IMR-90 (cell line): Measurements from ENCODE around the gene L3HYPDH. TPM values are rescaled to one million over a fixed set of nuclear protein-coding genes. Genes with fewer than 3 reads are reported as not detected.

ENCODE experiments used
- ATAC-seq: fragments of 200-7000 bp; cut with Tn5 transposase; 2 replicates; pipeline ENCODE4 v1.9.1; 2020; ENCODE audit warnings: low read depth, mild to moderate bottlenecking, moderate library complexity
- BruUV-seq: library from RNA; stranded (reverse); fragments of 400-500 nt; replicated peaks from 2 replicates; lab custom pipeline; 2021; lab: Mats Ljungman, UMichigan
- CTCF ChIA-PET: fragments of 300-600 bp; formaldehyde crosslinking; extraction: SDS; loops from one replicate; lab custom pipeline; 2021; ENCODE audit warnings: antibody characterized with exemption; lab: Yijun Ruan, JAX
- POLR2A ChIA-PET: fragments of 300-600 bp; sonication (Branson Sonifier 250); formaldehyde crosslinking; loops from one replicate; lab custom pipeline; 2022; ENCODE audit warnings: antibody characterized with exemption; ENCODE audit not compliant: unreplicated experiment; lab: Charles Lee
- DNase-seq: peaks from one replicate; pipeline ENCODE4 v3.0.0; 2013
- H2AFZ ChIP-seq: replicated peaks from 2 replicates; pipeline ENCODE3; 2013; ENCODE audit warnings: low read length, mild to moderate bottlenecking; ENCODE audit not compliant: poor library complexity
- H2AK5ac ChIP-seq: 2 replicates; pipeline ENCODE4 v1.6.1; 2013; ENCODE audit warnings: low read depth, low read length, inconsistent platforms
- H2AK9ac ChIP-seq: replicated peaks from 2 replicates; pipeline ENCODE3; 2013; ENCODE audit warnings: mild to moderate bottlenecking, low read depth, low read length, moderate library complexity; ENCODE audit not compliant: poor library complexity
- H2BK120ac ChIP-seq: 2 replicates; pipeline ENCODE4 v1.6.1; 2013; ENCODE audit warnings: low read depth, low read length, inconsistent platforms
- H2BK15ac ChIP-seq: 3 replicates; pipeline ENCODE4 v1.6.1; 2013; ENCODE audit warnings: low read depth, low read length, inconsistent platforms
- H2BK20ac ChIP-seq: 2 replicates; pipeline ENCODE4 v1.6.1; 2013; ENCODE audit warnings: low read depth, mild to moderate bottlenecking, inconsistent platforms, low read length, moderate library complexity
- H2BK5ac ChIP-seq: 2 replicates; pipeline ENCODE4 v1.6.1; 2013; ENCODE audit warnings: mild to moderate bottlenecking, low read depth, low read length, inconsistent platforms; ENCODE audit not compliant: poor library complexity, severe bottlenecking
- H3K14ac ChIP-seq: replicated peaks from 2 replicates; pipeline ENCODE4 v1.6.1; 2013; ENCODE audit warnings: low read depth, low read length, inconsistent platforms
- H3K18ac ChIP-seq: 2 replicates; pipeline ENCODE4 v1.6.1; 2013; ENCODE audit warnings: low read depth, low read length, control low read depth
- H3K23ac ChIP-seq: 2 replicates; pipeline ENCODE4 v1.6.1; 2013; ENCODE audit warnings: low read depth, low read length, inconsistent platforms
- H3K27ac ChIP-seq: 2 replicates; pipeline ENCODE4 v1.5.1; 2013; ENCODE audit warnings: mild to moderate bottlenecking, control low read depth, low read length; ENCODE audit not compliant: insufficient read depth
- H3K27me3 ChIP-seq: 2 replicates; pipeline ENCODE4 v1.6.1; 2013; ENCODE audit warnings: low read length; ENCODE audit not compliant: control insufficient read depth, insufficient read depth
- H3K36me3 ChIP-seq: 2 replicates; pipeline ENCODE4 v1.6.1; 2013; ENCODE audit warnings: low read length, mixed read lengths; ENCODE audit not compliant: control insufficient read depth, insufficient read depth
- H3K4ac ChIP-seq: 2 replicates; pipeline ENCODE4 v1.6.1; 2013; ENCODE audit warnings: low read depth, low read length, inconsistent platforms
- H3K4me1 ChIP-seq: 2 replicates; pipeline ENCODE4 v1.6.1; 2013; ENCODE audit warnings: low read length, mixed read lengths; ENCODE audit not compliant: control insufficient read depth, insufficient read depth
- H3K4me2 ChIP-seq: 2 replicates; pipeline ENCODE4 v1.6.1; 2013; ENCODE audit warnings: low read depth, mild to moderate bottlenecking, control low read depth, low read length, moderate library complexity
- H3K4me3 ChIP-seq: 2 replicates; pipeline ENCODE4 v1.5.1; 2013; ENCODE audit warnings: low read depth, mild to moderate bottlenecking, control low read depth, low read length, moderate library complexity; ENCODE audit not compliant: insufficient read depth
- H3K56ac ChIP-seq: 2 replicates; pipeline ENCODE4 v1.6.1; 2013; ENCODE audit warnings: low read length, inconsistent platforms; ENCODE audit not compliant: insufficient read depth; ENCODE audit errors: extremely low read depth
- H3K79me1 ChIP-seq, 2 experiments: 2 replicates each; pipeline ENCODE4 v1.6.1; 2013; ENCODE audit warnings: low read length in 2 of 2, inconsistent platforms in 1 of 2, low read depth in 1 of 2
- H3K9ac ChIP-seq: 2 replicates; pipeline ENCODE4 v1.6.1; 2013; ENCODE audit warnings: low read depth, low read length, control low read depth
- H3K9me1 ChIP-seq: 2 replicates; pipeline ENCODE4 v1.6.1; 2013; ENCODE audit warnings: low read length, inconsistent platforms; ENCODE audit not compliant: insufficient read depth
- H3K9me3 ChIP-seq: 2 replicates; pipeline ENCODE4 v1.6.1; 2013; ENCODE audit warnings: low read length; ENCODE audit not compliant: control insufficient read depth, insufficient read depth
- H4K20me1 ChIP-seq: 2 replicates; pipeline ENCODE4 v1.6.1; 2013; ENCODE audit warnings: low read length, inconsistent platforms; ENCODE audit not compliant: insufficient read depth
- H4K5ac ChIP-seq: 2 replicates; pipeline ENCODE4 v1.6.1; 2013; ENCODE audit warnings: mild to moderate bottlenecking, low read depth, low read length, control low read depth
- H4K8ac ChIP-seq, 2 experiments: 2 replicates each; pipeline ENCODE4 v1.6.1; 2013; ENCODE audit warnings: low read depth in 2 of 2, low read length in 2 of 2, control low read depth in 1 of 2, inconsistent platforms in 1 of 2
- H4K91ac ChIP-seq: 2 replicates; pipeline ENCODE4 v1.6.1; 2013; ENCODE audit warnings: low read depth, low read length, inconsistent platforms; ENCODE audit not compliant: insufficient read depth
- BHLHE40 ChIP-seq: fragments of 150-350 bp; IDR thresholded peaks from 2 replicates; pipeline ENCODE4 v1.6.1; 2016; ENCODE audit warnings: mild to moderate bottlenecking, low read depth, low read length
- CEBPB ChIP-seq: IDR thresholded peaks from 2 replicates; pipeline ENCODE4 v1.6.1; 2012; ENCODE audit warnings: low read depth, low read length, improper control_type of control experiment
- CHD1 ChIP-seq: IDR thresholded peaks from 2 replicates; pipeline ENCODE4 v1.6.1; 2012; ENCODE audit warnings: low read depth, low read length, improper control_type of control experiment
- CTCF ChIP-seq: conservative IDR thresholded peaks from 2 replicates; pipeline ENCODE4 v1.5.1; 2012; ENCODE audit warnings: mild to moderate bottlenecking, low read depth, low read length, improper control_type of control experiment
- ELK1 ChIP-seq: fragments of 150-350 bp; IDR thresholded peaks from 2 replicates; pipeline ENCODE4 v1.6.1; 2016; ENCODE audit warnings: low read depth, mild to moderate bottlenecking, low read length, moderate library complexity, borderline replicate concordance
- FOS ChIP-seq: fragments of 150-350 bp; IDR thresholded peaks from 2 replicates; pipeline ENCODE4 v1.6.1; 2016; ENCODE audit warnings: low read depth, low read length
- MAFK ChIP-seq: IDR thresholded peaks from 2 replicates; pipeline ENCODE4 v1.6.1; 2012; ENCODE audit warnings: low read depth, low read length, improper control_type of control experiment
- MAZ ChIP-seq: IDR thresholded peaks from 2 replicates; pipeline ENCODE4 v1.6.1; 2012; ENCODE audit warnings: low read depth, mild to moderate bottlenecking, low read length, improper control_type of control experiment, moderate library complexity, borderline replicate concordance
- MXI1 ChIP-seq: IDR thresholded peaks from 2 replicates; pipeline ENCODE4 v1.6.1; 2012; ENCODE audit warnings: low read depth, mild to moderate bottlenecking, low read length, moderate library complexity, borderline replicate concordance
- NFE2L2 ChIP-seq: fragments of 150-350 bp; IDR thresholded peaks from 2 replicates; pipeline ENCODE4 v1.6.1; 2016; ENCODE audit warnings: low read depth, mild to moderate bottlenecking, low read length
- POLR2A ChIP-seq: IDR thresholded peaks from 2 replicates; pipeline ENCODE4 v1.6.1; 2012; ENCODE audit warnings: mild to moderate bottlenecking, low read depth, low read length
- RAD21 ChIP-seq: IDR thresholded peaks from 2 replicates; pipeline ENCODE4 v1.6.1; 2012; ENCODE audit warnings: low read length, improper control_type of control experiment
- RCOR1 ChIP-seq: IDR thresholded peaks from 2 replicates; pipeline ENCODE4 v1.6.1; 2012; ENCODE audit warnings: mild to moderate bottlenecking, low read length, improper control_type of control experiment; ENCODE audit not compliant: insufficient replicate concordance
- RFX5 ChIP-seq: IDR thresholded peaks from 2 replicates; pipeline ENCODE4 v1.8.0; 2012; ENCODE audit warnings: low read depth, mild to moderate bottlenecking, low read length, moderate library complexity
- SMC3 ChIP-seq: fragments of 150-350 bp; IDR thresholded peaks from 2 replicates; pipeline ENCODE4 v1.6.1; 2016; ENCODE audit warnings: low read depth, mild to moderate bottlenecking, antibody characterized with exemption, low read length, moderate library complexity
- USF2 ChIP-seq: fragments of 150-350 bp; IDR thresholded peaks from 2 replicates; pipeline ENCODE4 v1.6.1; 2017; ENCODE audit warnings: mild to moderate bottlenecking, antibody characterized with exemption, low read length, low read depth
- WGBS, 2 experiments: methylation state at CpG; one replicate each; pipeline versions ENCODE4 v1.1.5 to v1.1.7; 2013; ENCODE audit warnings: missing lambda C conversion rate in 2 of 2; ENCODE audit not compliant: insufficient read length in 1 of 2; ENCODE audit errors: extremely low coverage in 2 of 2; 5-methylcytosine and 5-hydroxymethylcytosine counted together
- dilution Hi-C: fragments of 300-500 bp; cut with HindIII; formaldehyde crosslinking; loops from one replicate; pipeline ENCODE4 v1.14.3; 2018; ENCODE audit warnings: low sequenced_read_pairs; ENCODE audit not compliant: unreplicated experiment
- in situ Hi-C: fragments of 300-500 bp; cut with MboI; formaldehyde crosslinking; loops from 3 replicates; pipeline ENCODE4 v1.14.3; 2019; ENCODE audit warnings: low sequenced_read_pairs, inconsistent platforms, mixed read lengths
- intact Hi-C: fragments of 100-400 bp; cut with micrococcal nuclease; formaldehyde crosslinking; loops from 2 replicates; pipeline ENCODE4 v1.10.0; 2022
- polyA plus RNA-seq, 3 experiments: library from polyadenylated mRNA; depleted of rRNA; stranded (reverse); fragments of >200 nt; gene quantifications; 2 replicates each; pipeline ENCODE4 v1.2.3, GENCODE V29; 2012; ENCODE audit warnings: low replicate concordance in 1 of 3
- total RNA-seq: library from RNA; depleted of rRNA; stranded (reverse); fragments of >200 nt; gene quantifications from 2 replicates; pipeline ENCODE4 v1.2.3, GENCODE V29; 2012

The L3HYPDH gene
- total and polyA plus RNA-seq, 2 of the 4 experiments (the other 2 are of a cell fraction) = 40.9 to 49.1 TPM

GRCh38 chr14:59458486-59458885 lies 25.7 kb downstream of the L3HYPDH start:
- no peak overlapping the region for H4K5ac ChIP-seq
- BruUV-seq = no TSS peak
- H3K9ac ChIP-seq = no peak overlapping the region
- H3K23ac ChIP-seq = no peak overlapping the region
- no CpG with 5 or more reads among the region's 2 CpGs for WGBS, 2 experiments
- DNase-seq (no peak), ATAC-seq (no peak)
- H2AK9ac ChIP-seq = no peak overlapping the region
- intact Hi-C loops (no loop called here), dilution Hi-C loops (no loop called here), in situ Hi-C loops (loop anchor here (25.0 kb wide), 2 partner anchors 821 to 971 kb away; partner anchors contain the start of gene DACT1)
- H3K27ac ChIP-seq = no peak overlapping the region
- H4K20me1 ChIP-seq = peaks cover 6% of the 10 kb centered on the region; the same call in 1 of the 2 replicates
- no peak overlapping the region for H3K18ac ChIP-seq
- H4K8ac ChIP-seq = no peak overlapping the region
- H3K79me1 ChIP-seq = peaks cover 10 to 12% of the 10 kb centered on the region in 2 experiments; a peak in 3 of 4 replicates
- no peak overlapping the region for H2BK5ac ChIP-seq
- ChIA-PET CTCF (no interaction called here), POLR2A (no interaction called here)
- no peak overlapping the region for H2AFZ ChIP-seq
- H3K36me3 ChIP-seq = peaks cover 24% of the 10 kb centered on the region
- H3K4me3 ChIP-seq = no peak overlapping the region
- H2BK120ac ChIP-seq = no peak overlapping the region
- no peak overlapping the region for H2BK15ac ChIP-seq
- no peak overlapping the region for H4K91ac ChIP-seq
- no peak overlapping the region for H3K14ac ChIP-seq
- no peak overlapping the region for H2BK20ac ChIP-seq
- H2AK5ac ChIP-seq = no peak overlapping the region
- H3K9me1 ChIP-seq = peaks cover 4% of the 10 kb centered on the region; the same call in 1 of the 2 replicates
- no peak overlapping the region for H3K56ac ChIP-seq
- H3K27me3 ChIP-seq = no peaks in the 10 kb centered on the region
- TF ChIP-seq POLR2A = no peak
- TF ChIP-seq SMC3 = no peak
- TF ChIP-seq NFE2L2 = no peak
- TF ChIP-seq MXI1 = no peak
- no peak for TF ChIP-seq MAFK
- no peak for TF ChIP-seq USF2
- no peak for TF ChIP-seq CEBPB
- no peak for TF ChIP-seq FOS
- TF ChIP-seq MAZ = no peak
- TF ChIP-seq CTCF = no peak
- no peak for TF ChIP-seq RCOR1
- TF ChIP-seq RAD21 = no peak
- TF ChIP-seq BHLHE40 = no peak
- TF ChIP-seq ELK1 = no peak
- no peak for TF ChIP-seq CHD1
- TF ChIP-seq RFX5 = no peak
- H3K4me1 ChIP-seq = peaks cover 8% of the 10 kb centered on the region
- no peak overlapping the region for H3K4ac ChIP-seq
- no peaks in the 10 kb centered on the region; the same call in 1 of the 2 replicates for H3K9me3 ChIP-seq
- H3K4me2 ChIP-seq = no peak overlapping the region
